Right kidney (tissue), 1 donor: ENCODE measurements around the gene DPYSL4.
"Not testable (repeated sequence)": the region's sequence is repeated elsewhere in the genome, so short reads cannot be mapped to it uniquely, and the experiment has no call there.

ENCODE experiments used
- DNase-seq: peaks from one replicate; pipeline ENCODE4 v3.0.0-alpha.2; 2016

The DPYSL4 gene

DNA sequence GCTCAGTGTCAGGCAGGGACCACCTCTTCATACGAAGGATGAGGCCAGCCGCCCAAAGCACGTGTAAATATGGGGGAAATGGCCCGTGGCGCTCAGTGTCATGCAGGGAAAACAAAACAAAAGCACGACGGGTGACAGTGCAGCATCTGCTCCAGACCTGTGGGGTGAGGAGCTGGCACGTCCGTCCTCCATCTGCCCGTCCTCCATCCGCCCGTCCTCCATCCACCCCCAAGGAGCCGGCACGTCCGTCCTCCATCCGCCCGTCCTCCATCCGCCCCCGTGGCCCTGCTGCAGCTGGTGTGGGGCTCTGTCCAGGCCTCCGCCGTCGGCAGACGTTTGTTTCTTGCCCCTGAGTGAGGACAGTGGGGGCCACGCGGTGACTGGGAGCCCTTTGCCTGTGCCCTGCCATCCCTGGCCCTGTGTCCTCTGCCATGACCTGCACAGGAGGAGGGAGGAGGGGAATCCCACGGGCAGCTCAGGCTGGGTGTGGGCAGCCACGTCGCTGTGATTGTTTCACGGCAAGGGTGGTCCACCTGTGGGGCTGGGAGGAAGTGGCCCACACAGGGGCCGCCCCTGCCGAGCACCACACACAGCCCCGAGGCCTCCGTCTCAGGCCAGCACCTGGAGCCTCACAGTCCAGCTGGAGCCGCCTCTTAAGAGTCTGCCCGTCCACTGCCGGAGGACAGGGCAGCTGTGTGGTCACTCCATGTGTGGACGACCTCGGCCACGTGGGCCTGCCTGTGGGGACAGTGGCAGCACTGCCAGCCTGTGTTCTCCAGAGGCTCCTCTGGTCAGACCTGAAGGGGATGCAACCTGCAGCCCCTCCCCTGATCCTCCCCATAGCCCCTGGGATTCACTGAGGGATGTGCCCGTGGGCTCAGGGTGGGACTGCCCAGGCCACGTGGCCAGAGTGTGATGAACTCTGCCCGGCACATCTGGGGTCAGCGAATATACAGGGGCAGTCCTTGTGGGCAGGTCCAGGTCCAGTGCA lies 38.2 kb upstream of the DPYSL4 start:
- no peak for DNase-seq

DNA sequence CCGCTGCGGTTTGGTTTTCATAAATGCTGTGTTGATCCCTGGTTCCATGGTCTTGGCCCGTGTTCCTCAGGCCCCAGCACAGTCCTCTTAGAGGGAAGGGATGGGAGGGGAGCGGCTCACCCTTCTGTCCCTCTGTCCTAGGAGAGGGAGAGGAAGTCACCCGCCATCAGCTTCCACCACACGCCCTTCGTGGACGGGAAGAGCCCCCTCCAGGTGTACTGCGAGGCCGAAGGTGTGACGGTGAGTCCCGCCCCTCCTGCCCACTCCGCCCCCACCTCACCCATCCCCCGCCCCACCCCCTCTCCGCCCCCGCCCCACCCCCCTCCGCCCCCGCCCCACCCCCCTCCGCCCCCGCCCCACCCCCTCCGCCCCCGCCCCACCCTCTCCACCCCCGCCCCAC lies 37.5 kb upstream of the DPYSL4 start:
- no peak for DNase-seq

DNA sequence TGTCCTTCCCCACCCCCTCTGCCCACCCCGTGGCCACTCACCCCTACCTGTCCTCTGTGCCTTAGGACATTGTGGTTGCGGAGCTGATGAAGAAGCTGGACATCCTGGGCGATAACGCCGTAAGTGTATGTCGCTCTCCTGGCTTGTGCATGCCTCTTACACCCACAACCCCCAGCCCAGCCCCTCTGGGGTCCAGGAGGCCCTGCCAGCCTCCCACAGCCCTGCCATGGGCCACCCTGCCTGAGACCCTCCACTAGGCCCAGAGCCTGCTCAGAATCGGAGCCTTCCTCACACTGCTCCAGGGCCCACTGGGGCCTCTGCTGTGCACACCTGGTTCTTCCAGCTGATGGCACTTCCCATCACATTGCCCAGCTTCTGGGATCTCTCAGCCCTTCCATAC lies 36.8 kb upstream of the DPYSL4 start:
- DNase-seq: no peak

DNA sequence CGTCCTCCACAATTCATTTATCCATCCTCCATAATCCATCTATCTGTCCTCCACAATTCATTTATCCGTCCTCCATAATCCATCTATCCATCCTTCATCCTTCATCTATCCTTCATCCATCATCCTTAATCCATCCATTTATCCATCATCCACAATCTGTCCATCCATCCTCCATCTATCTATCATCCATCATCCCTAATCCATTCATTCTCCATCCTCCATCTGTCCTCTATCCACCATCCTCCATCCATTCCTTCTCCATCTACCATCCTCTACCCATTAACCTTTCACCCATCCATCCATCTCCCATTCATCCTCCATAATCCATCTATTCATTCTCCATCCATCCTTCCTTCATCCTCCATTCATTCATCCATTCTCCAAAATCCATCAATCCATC lies 36.0 kb upstream of the DPYSL4 start:
- DNase-seq: no peak

DNA sequence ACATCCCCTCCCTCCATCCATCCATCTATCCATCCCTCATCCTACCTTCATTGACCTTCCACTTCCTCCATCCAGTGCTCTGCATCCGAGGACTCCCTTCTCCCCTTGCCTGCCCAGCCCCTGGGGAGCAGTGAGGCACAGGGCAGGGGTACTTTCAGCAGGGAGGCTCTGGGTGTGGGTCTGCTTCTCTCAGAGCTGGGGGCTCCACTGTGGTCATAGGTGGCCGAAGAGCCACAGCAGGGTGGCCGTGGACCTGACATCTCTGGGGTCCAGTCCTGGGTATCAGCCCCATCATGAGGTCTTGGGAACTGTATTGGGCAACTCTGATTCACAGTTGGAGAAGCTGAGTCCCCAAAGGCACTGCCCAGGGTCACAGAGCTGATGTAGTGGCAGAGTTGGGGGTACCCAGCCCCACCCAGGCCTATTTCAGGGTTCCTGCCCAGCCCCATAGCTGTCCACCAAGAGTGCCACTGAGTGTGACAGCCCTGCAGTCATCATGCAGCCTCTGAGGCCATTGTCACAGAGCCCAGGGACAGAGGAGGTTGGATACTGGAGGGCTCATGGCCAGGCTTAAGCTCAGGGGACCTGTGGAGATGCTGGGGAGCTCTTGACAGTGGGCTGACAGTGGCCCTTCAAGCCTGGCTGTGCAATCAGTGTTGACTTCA lies 35.3 kb upstream of the DPYSL4 start:
- DNase-seq: no peak

DNA sequence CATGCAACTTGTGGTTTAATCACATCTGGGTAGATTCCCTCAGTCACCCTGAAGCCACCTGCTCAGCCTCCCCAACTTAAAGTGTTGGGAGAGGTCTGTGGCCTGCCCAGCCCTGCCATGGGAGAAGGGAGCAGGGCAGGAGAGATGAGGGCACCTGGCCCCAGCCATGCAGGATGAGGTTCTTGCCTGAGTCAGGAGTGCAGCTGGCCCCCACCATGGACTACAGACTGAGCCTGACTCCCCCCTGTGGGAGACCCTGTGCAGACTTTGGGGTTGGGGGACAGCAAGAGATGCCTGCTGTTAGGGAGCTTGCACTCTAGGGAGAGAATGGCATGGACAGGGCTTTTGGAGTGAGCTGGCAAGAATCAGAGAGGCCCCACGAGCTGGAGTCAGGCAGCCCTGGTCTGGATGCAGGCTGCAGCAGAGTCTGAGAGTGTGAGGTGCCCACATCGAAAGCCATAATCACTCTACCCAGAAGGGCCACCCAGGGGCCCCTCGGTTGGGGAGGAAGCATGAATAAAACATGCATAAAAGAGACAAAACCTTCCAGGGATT lies 34.7 kb upstream of the DPYSL4 start:
- no peak for DNase-seq

DNA sequence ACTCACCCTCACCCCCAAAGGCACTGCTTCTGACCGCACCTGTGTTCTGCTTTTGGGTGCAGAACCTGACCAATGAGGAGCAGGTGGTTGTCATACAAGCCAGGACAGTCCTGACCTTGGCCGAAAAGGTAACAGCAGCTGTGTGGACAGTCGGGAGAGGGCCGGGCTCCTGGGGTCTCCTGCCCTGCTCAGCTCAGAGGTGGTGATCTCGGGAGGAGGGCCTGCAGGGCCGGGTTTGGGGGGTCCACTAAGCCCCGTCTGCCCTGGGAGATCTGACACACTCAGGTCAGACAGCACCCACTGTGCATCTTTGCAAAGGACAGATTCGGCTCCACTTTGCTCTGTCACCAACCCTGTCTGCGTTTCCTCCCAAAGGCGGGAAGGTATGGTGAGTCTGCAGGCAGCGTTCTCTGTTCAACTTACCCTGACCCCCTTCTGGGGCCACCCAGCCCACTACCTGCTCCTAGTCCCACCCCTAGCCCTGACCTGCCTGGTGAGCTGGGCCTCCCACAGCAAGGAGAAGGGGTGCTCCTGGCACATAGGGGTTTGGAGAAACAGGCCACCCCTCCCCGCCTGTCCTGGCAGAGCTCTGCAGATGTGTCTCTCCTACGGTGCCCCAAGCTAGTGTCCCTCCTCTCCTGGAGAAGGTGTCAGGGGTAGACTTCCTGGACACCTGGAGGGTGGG lies 33.7 kb upstream of the DPYSL4 start:
- DNase-seq: no peak

DNA sequence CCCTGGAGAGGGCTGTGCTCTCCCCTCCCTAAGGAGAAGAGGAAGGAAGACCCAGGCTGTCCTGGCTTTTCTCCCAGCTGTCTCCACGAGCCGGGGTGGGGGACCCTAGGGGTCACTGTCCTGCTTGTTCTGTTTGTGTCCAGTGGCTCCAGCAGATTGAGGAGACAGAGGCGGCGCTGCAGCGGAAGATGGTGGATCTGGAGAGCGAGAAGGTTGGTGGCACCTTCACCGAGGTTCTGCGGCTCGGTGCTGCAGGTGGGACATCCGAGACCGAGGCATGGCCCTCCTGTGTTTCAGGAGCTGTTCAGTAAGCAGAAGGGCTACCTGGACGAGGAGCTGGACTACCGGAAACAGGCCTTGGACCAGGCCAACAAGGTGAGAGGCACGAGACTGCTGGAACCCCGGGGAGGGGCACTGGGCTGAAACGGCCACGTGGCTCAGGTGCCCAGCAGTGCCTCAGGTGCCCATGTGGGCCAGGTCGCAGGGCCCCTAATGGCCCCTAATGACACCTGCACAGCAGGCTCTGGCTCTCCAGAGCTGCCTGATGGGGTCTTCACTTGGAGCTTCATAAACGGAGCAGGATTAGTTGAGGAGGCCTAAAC lies 33.0 kb upstream of the DPYSL4 start:
- DNase-seq: no peak

DNA sequence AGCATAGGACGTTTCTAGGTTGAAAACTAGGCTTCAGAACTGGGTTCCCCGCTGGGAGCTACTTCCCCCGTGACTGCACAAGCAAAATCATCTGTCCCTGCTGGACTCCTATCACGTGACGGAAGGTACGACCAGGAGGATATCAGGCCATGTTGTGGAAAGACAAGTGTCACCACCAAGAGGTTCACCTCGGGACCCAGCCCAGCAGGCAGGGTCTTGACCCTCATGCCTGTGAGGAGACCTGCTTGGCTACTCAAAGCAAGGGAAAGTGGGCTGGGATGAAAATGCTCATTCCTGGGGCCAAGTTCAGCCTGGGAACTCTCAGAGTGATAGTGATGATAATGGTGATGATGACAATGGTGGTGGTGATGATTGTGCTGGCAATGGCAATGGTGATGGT lies 32.3 kb upstream of the DPYSL4 start:
- no peak for DNase-seq

DNA sequence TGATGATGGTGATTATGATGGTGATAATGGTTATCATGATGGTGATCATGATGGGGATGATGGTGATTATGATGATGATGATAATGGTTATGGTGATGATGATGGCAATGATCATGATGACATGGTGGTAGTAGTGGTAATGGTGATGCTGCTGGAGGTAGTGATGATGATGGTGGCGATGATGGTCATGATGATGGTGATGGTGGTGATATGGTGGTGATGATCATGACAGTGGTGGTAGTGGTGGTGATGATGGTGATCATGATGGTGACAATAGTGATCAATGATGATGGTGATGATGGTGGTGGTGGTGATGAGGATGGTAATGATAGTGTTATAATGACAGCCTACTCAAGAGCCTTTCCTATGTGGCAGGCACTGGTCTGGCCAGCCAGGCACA lies 31.8 kb upstream of the DPYSL4 start:
- DNase-seq: no peak

DNA sequence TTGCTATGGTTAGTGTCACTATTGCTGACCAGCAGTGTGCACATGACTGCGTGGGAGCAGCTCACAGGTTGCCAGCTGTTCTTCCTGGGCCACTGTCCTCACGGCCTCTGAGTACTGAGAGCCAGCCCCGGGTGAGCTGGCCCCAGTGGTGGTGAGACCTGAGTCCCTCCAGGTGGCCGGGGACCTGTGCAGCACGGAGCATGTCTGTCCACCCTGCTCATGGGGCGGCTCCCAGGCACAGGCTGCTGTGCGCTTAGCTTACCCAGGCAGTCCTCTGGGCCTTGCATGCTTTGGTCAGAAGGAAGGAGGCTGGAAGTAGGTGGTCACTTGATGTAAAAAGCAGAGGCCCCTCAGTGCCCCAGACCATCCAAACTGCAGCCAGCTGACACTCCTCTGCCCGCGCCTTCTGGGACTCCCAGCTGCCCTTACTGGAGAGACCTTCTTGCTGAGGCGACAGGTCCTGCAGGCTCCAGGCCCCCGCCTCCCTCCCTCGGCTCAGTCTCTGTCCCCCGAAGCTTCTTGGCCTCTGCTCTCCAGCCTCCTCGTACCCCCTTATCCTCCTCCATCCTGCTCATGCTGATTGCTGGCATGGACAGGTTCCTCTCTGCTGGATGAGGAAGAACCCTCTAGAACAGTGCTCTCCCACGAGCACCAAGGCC lies 30.9 kb upstream of the DPYSL4 start:
- no peak for DNase-seq

DNA sequence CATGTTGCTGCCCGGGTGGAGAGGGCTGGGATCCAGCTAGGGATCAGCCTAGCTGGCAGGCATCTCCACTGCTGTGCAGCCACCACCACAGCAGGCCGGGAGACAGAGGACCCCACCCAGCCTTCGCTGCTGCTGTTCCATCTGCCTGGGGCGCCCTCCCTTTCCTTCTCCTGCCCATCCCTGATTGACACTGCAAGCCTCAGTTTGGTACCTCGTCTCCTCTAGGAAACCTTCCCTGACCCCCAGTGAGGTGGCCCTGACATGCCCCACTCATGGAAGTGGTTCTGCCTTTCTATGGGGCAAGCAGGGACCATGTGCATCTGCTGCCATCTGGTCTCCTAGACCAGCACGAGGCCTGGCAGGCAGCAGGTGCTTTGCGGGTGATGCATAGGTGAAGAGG lies 30.4 kb upstream of the DPYSL4 start:
- DNase-seq: no peak

DNA sequence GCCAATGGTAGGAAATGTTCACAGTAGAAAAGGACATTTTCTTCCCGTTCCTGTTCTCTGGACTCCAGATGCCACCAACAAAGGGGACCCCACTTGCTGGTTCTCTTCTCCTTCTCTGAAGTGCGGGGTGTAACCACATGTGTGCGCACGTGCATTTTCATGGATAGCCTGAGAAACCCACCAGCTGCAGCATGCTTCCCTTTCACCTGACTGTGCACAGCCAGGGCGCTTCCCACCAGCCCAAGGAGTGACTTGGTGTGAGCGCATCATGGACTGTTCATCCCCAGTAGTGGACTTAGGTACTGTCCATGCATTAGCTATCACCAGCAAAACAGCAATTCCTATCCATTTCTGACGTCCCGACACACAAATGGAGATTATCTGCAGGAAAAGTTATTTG lies 29.6 kb upstream of the DPYSL4 start:
- DNase-seq: no peak

DNA sequence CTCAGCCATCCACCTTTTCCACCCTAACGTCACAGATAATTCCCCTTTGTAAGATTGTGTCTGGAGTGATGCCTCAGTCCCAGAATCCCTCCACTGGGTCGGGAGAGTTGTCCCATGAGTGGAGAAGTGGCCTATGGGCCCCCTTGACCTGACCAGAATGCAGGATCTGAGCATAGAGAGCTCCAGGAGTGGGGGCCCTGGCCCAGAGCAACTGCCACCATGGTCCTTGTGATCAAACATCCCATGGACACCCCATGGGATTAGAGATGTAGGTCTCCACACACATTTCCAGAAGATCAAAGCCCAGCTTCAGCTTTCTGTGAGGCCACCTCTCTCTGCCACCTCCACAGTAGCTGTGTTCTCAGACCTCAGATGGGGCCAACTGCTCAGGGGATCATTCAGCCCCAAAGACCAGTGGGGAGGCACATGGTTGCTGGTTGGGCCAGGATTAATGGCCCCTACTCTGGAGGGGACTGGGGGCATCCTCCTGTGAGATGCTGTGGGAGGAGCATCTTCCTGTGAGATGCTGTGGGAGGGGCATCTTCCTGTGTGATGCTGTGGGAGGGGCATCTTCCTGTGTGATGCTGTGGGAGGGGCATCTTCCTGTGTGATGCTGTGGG lies 28.5 kb upstream of the DPYSL4 start:
- no peak for DNase-seq

DNA sequence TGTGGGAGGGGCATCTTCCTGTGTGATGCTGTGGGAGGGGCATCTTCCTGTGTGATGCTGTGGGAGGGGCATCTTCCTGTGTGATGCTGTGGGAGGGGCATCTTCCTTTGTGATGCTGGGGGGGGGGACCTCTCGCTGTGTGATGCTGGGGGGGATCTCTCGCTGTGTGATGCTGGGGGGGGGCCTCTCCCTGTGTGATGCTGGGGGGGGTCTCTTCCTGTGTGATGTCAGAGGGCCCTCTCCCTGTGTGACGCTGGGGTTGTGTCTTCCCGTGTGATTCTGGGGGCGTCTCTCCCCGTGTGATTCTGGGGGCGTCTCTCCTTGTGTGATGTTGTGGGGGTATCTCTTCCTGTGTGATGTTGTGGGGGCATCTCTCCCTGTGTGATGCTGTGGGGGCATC lies 27.9 kb upstream of the DPYSL4 start:
- no peak for DNase-seq

DNA sequence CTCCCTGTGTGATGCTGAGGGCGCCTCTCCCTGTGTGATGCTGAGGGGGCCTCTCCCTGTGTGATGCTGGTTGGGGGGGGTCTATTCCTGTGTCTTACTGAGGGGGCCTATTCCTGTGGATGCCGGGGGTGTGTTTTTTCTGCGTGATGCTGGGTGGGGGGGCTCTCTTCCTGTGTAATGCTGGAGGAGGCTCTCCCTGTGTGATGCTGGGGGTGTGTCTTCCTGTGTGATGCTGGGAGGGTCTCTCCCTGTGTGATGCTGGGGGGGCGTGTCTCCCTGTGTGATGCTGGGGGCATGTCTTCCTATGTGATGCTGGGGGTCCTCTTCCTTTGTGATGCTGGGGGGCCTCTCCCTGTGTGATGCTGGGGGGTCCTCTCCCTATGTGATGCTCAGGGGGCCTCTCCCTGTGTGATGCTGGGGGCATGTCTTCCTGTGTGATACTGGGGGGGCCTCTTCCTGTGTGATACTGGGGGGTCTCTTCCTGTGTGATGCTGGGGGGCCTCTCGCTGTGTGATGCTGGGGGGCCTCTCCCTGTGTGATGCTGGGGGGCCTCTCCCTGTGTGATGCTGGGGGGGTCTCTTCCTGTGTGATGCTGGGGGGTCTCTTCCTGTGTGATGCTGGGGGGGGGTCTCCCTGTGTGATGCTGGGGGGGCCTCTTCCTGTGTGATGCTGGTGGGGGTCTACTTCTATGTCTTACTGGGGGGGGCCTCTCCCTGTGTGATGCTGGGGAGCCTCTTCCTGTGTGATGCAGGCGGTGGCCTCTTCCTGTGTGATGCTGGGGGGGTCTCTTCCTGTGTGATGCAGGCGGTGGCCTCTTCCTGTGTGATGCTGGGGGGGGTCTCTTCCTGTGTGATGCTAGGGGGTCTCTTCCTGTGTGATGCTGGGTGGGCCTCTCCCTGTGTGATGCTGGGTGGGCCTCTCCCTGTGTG lies 27.2 kb upstream of the DPYSL4 start:
- DNase-seq: not testable (repeated sequence)

DNA sequence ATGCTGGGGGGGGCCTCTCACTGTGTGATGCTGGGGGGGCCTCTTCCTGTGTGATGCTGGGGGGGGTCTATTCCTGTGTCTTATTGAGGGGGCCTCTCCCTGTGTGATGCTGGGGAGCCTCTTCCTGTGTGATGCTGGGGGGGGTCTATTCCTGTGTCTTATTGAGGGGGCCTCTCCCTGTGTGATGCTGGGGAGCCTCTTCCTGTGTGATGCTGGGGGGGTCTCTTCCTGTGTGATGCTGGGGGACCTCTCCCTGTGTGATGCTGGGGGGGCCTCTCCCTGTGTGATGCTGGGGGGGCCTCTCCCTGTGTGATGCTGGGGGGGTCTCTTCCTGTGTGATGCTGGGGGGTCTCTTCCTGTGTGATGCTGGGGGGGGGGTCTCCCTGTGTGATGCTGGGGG lies 26.5 kb upstream of the DPYSL4 start:
- DNase-seq: not testable (repeated sequence)

DNA sequence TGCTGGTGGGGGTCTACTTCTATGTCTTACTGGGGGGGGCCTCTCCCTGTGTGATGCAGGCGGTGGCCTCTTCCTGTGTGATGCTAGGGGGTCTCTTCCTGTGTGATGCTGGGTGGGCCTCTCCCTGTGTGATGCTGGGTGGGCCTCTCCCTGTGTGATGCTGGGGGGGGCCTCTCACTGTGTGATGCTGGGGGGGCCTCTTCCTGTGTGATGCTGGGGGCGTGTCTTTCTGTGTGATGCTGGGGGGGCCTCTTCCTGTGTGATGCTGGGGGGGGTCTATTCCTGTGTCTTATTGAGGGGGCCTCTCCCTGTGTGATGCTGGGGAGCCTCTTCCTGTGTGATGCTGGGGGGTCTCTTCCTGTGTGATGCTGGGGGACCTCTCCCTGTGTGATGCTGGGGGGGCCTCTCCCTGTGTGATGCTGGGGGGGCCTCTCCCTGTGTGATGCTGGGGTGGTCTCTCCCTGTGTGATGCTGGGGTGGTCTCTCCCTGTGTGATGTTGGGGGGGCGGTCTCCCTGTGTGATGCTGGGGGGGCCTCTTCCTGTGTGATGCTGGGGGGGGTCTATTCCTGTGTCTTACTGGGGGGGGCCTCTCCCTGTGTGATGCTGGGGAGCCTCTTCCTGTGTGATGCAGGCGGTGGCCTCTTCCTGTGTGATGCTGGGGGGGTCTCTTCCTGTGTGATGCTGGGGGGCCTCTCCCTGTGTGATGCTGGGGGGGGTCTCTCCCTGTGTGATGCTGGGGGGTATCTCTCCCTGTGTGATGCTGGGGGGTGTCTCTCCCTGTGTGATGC lies 25.7 kb upstream of the DPYSL4 start:
- not testable (repeated sequence) for DNase-seq

DNA sequence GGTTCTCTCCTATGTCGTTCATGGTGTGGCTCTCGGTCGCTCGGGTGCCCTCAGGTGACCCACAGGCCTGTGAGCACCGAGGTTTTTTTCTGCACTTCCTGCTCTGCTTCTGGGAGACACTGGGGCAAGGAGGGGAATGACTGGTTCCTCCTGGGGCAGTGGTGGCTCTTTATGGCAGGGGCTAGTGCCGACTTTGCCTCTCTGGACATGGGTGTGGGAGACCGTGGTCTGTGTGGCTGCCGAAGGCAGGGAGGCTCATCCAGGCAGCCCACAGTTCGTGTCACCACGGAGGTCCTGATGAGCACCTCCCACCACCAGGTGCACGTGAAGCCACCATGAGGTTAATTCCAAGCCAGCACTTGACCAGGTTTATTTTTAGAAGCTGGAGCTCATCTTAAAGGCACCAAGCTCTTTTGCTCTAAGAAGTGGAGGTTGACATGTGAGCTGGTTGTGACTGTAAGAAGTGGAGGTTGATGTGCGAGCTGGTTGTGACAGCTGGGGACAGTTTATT lies 24.7 kb upstream of the DPYSL4 start:
- DNase-seq: no peak
